Adipocyte (in vitro differentiated cells): Measurements from ENCODE around the gene SLC4A4.
A peak's percentile ranks its signal among the peaks of the same experiment; 100 is the strongest.

Source experiments
- DNase-seq: peaks from one replicate; pipeline ENCODE4 v3.0.0-alpha.2; 2015; ENCODE audit warnings: low read depth
- H3K27me3 ChIP-seq: replicated peaks from 2 replicates; pipeline ENCODE4 v1.7.0; 2013; ENCODE audit warnings: mild to moderate bottlenecking, low read length, moderate library complexity; ENCODE audit not compliant: control insufficient read depth, insufficient read depth
- H3K36me3 ChIP-seq: 2 replicates; pipeline ENCODE4 v1.7.0; 2013; ENCODE audit warnings: low read length, mild to moderate bottlenecking, moderate library complexity; ENCODE audit not compliant: control insufficient read depth, insufficient read depth, severe bottlenecking
- H3K4me1 ChIP-seq: 2 replicates; pipeline ENCODE4 v1.7.0; 2013; ENCODE audit warnings: mild to moderate bottlenecking, low read length, moderate library complexity; ENCODE audit not compliant: control insufficient read depth, insufficient read depth
- H3K4me3 ChIP-seq: 2 replicates; pipeline ENCODE4 v1.7.0; 2013; ENCODE audit warnings: mild to moderate bottlenecking, low read length, moderate library complexity
- H3K9ac ChIP-seq: 2 replicates; pipeline ENCODE4 v1.7.0; 2013; ENCODE audit warnings: mild to moderate bottlenecking, low read length, moderate library complexity
- H3K9me3 ChIP-seq: 2 replicates; pipeline ENCODE4 v1.7.0; 2013; ENCODE audit warnings: mild to moderate bottlenecking, low read length, moderate library complexity; ENCODE audit not compliant: control insufficient read depth

The SLC4A4 gene

DNA sequence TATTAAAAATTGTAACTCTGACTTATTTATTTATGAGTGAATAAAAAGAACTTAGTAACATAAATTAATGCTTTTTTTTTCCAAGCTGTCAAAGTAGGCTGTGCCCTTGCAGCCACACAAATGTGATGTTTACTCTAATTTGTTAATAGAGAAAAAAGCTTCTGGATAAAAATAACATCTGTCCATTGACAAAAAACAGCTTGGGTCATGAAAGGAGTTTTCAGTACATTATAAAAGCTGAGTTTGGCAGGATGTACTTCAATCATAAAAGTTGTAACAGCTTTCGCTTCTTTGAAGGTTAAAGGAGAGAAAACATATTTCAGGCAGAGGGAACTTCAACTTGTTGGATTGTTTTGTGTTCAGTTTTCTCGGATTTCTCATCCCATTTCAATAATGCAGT, 105.6 kb downstream of the SLC4A4 start:
- no peaks in the 10 kb centered on the region for H3K4me1 ChIP-seq
- DNase-seq: no peak

DNA sequence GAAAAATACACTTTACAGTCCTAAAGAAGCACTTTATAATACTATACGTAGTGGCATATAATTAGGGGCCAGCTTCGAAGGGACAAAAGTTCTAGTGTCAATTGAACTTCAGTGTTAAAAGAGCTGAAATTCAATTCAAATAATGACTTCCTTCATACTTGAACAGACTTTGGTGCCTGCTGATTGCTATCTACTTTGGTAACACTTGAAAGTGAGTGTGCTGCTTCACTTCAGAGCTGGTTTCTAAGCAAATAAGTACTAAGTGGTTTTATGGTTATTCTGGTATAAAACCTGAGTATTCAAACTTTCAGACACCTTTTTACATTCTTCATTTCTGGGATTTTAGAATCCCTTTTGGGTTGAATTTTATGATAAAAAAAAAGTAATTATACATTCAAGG, 107.0 kb downstream of the SLC4A4 start:
- Histone ChIP-seq H3K36me3 (no peaks in the 10 kb centered on the region), H3K4me1 (no peaks in the 10 kb centered on the region), H3K9ac (no peak overlapping the region), H3K27me3 (no peaks in the 10 kb centered on the region), H3K4me3 (no peak overlapping the region), H3K9me3 (no peaks in the 10 kb centered on the region)
- DNase-seq: no peak

More for the DNA sequence above, 105.6 kb downstream of the SLC4A4 start:
- Histone ChIP-seq H3K4me3 (no peak overlapping the region), H3K9me3 (no peaks in the 10 kb centered on the region), H3K36me3 (no peaks in the 10 kb centered on the region), H3K9ac (no peak overlapping the region), H3K27me3 (no peaks in the 10 kb centered on the region)

DNA sequence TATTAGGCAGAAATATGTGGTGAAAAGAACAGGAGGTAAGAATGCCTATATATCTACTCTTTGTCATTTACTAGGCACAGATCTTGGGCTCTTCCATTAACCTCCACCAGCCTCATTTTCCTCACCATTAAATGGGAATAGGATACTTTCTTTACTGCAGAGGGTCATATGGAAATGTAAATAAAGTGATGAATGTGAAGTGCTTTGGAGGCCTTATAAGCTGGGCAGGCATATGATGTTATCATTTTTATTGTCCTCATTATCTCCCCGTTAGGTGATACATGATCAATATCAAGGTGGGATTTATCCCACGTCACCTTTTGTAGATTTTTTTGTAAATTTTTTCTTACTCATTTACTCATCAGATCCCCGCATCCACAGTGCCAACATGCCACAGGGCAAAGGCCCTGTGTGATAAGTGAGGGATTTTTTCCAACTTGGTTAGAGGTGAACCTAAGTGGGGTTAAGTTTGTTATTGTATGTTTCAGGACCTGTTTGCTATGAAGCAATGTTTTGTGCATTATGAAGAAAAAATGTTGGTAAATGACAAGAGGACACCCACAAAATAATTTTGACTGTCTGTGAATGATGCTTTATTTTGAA, 107.8 kb downstream of the SLC4A4 start:
- Histone ChIP-seq H3K27me3 (no peaks in the 10 kb centered on the region), H3K36me3 (no peaks in the 10 kb centered on the region), H3K4me1 (no peaks in the 10 kb centered on the region), H3K9me3 (no peaks in the 10 kb centered on the region), H3K4me3 (no peak overlapping the region), H3K9ac (no peak overlapping the region)
- DNase-seq: no peak

DNA sequence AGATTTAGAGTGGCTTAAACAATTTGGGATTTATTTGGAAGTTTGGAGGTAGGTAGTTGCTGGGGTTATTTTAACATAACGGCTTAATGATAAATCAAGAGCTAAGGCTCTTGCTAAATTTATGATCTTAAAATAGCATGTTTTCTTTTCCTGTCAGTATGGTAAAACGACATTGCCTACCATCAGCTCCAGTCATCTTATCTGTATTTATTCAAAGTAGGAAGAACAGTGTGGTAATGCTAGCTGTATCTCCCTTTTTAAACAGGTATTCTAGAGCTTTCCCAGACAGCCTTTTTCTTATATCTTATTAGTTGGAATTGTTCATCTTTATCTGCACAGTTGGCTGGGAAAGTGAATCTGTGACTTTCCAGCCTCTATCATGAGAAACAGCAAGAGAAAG, 110.2 kb downstream of the SLC4A4 start:
- H3K9me3 ChIP-seq: no peaks in the 10 kb centered on the region
- no peak for DNase-seq

DNA sequence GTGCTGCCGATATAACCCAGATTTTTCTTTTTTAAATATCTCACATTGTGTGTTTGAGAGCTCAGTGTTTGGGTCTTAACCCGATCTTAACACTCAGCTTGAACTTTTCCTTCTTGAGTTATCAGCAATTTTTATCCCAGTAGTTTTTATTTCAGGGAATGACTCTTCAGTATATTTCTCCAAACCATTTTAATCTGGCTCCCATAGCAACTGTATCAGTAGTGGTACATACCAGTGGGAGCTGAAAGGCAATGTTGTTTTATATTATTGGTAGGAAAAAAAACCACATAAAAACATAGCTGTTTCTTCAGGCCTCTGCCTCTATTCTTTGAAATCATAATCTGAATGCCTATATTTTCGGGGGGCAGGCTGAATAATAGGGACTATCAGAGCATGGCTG, 111.1 kb downstream of the SLC4A4 start:
- Histone ChIP-seq H3K9me3 (no peaks in the 10 kb centered on the region), H3K4me3 (no peak overlapping the region), H3K36me3 (no peaks in the 10 kb centered on the region), H3K9ac (no peak overlapping the region), H3K4me1 (no peaks in the 10 kb centered on the region), H3K27me3 (no peaks in the 10 kb centered on the region)
- no peak for DNase-seq

More for the DNA sequence above, 110.2 kb downstream of the SLC4A4 start:
- H3K36me3 ChIP-seq: no peaks in the 10 kb centered on the region
- H3K4me1 ChIP-seq: no peaks in the 10 kb centered on the region
- H3K9ac ChIP-seq: no peak overlapping the region
- H3K4me3 ChIP-seq: no peak overlapping the region
- H3K27me3 ChIP-seq: no peaks in the 10 kb centered on the region

DNA sequence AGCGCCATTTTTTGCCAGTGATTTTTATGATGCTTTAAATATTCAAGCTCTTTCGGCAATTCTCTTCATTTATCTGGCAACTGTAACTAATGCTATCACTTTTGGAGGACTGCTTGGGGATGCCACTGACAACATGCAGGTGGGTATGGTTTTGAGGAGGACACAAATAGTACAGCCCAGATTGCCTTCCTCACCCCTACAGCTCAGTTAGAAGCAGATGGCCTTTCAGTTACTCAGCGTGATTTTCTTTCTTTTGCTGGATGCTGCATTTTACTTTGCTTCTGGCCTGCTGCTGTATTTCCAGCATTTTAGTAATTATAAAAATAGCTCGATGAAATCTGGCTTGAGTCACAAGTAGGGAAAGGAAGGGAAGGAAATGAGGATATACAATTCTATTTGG, 114.7 kb downstream of the SLC4A4 start:
- no peak for DNase-seq
- no peaks in the 10 kb centered on the region for H3K9me3 ChIP-seq
- H3K4me3 ChIP-seq: no peak overlapping the region
- H3K9ac ChIP-seq: no peak overlapping the region
- H3K36me3 ChIP-seq: no peaks in the 10 kb centered on the region
- peaks cover 10% of the 10 kb centered on the region for H3K4me1 ChIP-seq
- H3K27me3 ChIP-seq: no peaks in the 10 kb centered on the region

DNA sequence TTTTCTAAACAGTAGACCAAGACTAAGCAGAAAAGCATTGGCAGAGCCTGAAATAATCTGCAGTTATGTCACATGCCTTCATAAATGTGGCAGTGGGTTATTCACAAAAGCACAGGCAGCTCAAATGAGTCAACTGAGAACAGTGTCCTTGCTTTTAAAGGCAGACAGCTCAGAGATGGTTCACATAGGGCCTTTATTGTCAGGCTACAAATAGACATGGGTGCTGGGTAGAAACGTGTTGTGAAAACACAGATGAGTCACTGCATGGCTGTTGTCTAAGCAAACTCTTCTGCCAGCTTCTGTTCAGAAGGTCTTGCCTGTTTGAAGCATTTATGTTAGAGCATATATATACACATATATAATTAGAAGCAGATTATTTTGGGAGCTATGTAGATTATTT, 118.0 kb downstream of the SLC4A4 start:
- H3K4me3 ChIP-seq: no peak overlapping the region
- no peak overlapping the region for H3K9ac ChIP-seq
- H3K4me1 ChIP-seq: peaks cover 10% of the 10 kb centered on the region
- DNase-seq: peak; percentile 67
- no peaks in the 10 kb centered on the region for H3K36me3 ChIP-seq
- no peaks in the 10 kb centered on the region for H3K27me3 ChIP-seq
- no peaks in the 10 kb centered on the region for H3K9me3 ChIP-seq

DNA sequence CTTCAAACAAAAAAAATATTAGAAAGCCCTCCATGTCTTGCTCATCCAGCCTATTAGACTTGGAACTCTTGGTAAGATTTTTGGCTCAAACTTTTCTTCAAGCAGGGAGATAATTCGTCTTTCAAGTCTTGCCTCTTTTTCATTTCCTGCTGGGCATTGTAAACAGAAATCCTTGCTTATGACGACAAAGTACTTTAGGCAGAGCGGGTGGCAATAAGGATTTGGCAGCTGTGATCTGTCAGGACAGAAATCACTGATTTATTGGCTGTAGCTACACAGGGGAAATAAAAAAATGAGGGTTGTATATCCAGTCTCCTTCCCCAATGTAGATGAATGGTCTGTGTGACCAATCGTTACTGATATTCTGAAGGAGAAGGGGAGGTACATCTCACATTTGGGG, 121.6 kb downstream of the SLC4A4 start:
- no peaks in the 10 kb centered on the region for H3K9me3 ChIP-seq
- no peak overlapping the region for H3K4me3 ChIP-seq
- DNase-seq: no peak
- H3K36me3 ChIP-seq: no peaks in the 10 kb centered on the region
- H3K4me1 ChIP-seq: peaks cover 10% of the 10 kb centered on the region
- no peaks in the 10 kb centered on the region for H3K27me3 ChIP-seq
- no peak overlapping the region for H3K9ac ChIP-seq

DNA sequence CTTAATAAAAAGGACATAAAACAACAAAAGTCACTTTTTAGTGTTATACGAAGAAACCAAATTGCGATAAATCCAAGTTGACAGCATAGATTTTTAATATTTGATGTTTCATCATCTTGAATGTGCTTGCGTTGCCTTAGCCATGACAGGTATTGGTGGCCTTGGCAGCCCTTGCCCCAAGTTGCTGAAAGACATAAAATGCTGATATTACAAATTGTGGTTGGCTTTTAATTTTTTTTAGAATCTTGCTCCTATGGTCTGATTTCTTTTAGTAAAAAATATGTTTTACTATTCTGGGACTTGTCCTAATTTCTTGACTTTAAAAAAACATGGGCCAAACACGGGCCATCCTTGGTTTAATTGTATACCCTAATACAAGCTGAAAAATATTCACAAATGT, 122.6 kb downstream of the SLC4A4 start:
- no peaks in the 10 kb centered on the region for H3K27me3 ChIP-seq
- H3K36me3 ChIP-seq: no peaks in the 10 kb centered on the region
- H3K4me3 ChIP-seq: no peak overlapping the region
- no peak overlapping the region for H3K9ac ChIP-seq
- no peaks in the 10 kb centered on the region for H3K9me3 ChIP-seq
- H3K4me1 ChIP-seq: peaks cover 8% of the 10 kb centered on the region
- no peak for DNase-seq

DNA sequence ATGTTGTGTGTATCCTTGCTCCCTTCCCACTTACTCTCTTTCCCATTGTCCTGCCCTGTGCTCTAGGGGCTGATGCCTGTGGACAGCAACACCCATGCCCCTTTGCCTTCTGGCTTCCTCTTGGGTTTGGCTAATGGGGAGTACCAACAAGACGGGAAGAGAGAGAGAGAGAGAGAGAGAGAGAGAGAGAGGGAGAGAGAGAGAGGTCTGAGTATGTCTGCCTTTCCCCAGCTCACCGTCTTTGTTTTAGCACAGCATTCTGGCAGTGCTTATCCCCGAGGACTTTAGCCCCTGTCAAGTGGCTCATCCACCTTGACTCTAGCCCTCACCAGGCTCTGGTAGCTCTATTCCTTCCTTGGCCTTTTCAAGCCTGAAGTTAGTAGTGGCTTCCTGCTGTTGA, 128.0 kb downstream of the SLC4A4 start:
- Histone ChIP-seq H3K4me3 (no peak overlapping the region), H3K4me1 (no peaks in the 10 kb centered on the region), H3K9ac (no peak overlapping the region), H3K27me3 (no peaks in the 10 kb centered on the region), H3K36me3 (no peaks in the 10 kb centered on the region), H3K9me3 (no peaks in the 10 kb centered on the region)
- no peak for DNase-seq

DNA sequence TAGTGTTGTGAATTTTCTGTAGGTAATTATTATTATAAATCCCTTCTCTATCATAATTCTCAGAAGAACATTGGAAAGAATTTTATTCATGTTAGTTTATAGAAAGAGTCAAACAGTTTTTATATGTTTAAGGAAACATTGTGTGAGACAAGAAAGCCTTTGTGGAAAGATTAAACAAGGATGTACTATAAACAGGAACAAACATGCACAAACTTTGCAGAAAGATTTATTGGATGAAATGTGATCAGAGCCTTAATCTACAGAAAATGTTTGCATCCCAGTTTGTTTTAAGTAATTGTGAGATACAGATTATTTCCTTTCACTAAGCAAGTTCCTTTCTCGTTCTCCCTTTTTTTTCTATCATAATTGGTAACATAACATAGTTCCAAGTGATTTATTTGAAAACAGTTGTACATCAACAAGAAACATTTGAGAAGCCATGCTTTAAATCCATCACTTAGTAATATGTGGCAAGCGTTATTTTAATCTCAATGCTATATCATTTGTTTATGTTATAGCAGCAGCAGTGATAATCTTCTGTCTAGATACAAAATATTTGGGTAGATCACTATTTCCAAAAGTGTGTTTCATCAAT, 129.4 kb downstream of the SLC4A4 start:
- no peak overlapping the region for H3K9ac ChIP-seq
- H3K36me3 ChIP-seq: no peaks in the 10 kb centered on the region
- DNase-seq: no peak
- no peaks in the 10 kb centered on the region for H3K27me3 ChIP-seq
- H3K4me3 ChIP-seq: no peak overlapping the region
- H3K9me3 ChIP-seq: no peaks in the 10 kb centered on the region
- peaks cover 7% of the 10 kb centered on the region for H3K4me1 ChIP-seq

DNA sequence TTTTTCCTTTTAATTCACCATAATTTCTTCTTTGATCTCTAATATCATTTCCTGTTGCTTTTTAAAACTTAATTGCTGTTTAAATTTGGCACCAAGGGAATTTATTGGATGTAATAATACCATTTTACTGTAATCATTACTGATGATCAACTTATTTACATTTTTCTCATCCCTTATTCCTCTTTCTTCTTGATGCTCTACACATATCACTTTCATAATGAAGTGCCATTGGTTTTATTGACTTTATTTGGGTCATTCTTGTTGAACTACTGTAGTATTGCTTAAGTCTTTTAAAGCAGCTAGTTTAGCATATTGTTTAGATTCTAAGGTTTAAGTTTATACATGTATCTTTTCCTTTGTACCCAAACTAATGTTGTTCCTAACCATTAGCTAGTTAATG, 130.7 kb downstream of the SLC4A4 start:
- Histone ChIP-seq H3K9me3 (no peaks in the 10 kb centered on the region), H3K27me3 (no peaks in the 10 kb centered on the region), H3K36me3 (no peaks in the 10 kb centered on the region), H3K9ac (no peak overlapping the region), H3K4me3 (no peak overlapping the region), H3K4me1 (peaks cover 15% of the 10 kb centered on the region)
- DNase-seq: no peak
